Putamen (tissue), 1 donor: ENCODE results near the gene HDHD5.

Source experiments
- DNase-seq: peaks from one replicate; pipeline ENCODE4 v3.0.0-alpha.2; 2016; ENCODE audit warnings: low spot score

HDHD5 gene

DNA sequence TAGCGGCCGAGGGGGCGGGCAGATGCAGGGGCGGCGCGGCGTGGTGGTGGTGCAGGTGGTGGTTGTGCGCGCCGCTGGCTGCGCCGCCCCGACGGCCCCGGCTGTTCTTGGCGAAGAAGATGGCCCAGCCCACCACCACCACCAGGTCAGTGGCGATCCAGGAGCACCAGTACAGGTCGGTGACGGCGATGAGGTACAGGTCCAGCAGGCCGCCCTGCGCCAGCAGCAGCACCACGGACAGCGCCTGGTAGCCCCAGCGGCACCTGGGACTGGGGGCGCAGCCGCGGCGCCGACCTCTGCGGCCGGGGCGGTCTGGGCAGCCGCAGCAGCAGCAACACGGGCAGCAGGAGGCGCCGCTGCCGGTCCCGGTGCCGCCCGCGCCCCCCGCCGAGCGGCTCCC, 38.8 kb downstream of the HDHD5 start:
- no peak for DNase-seq

DNA sequence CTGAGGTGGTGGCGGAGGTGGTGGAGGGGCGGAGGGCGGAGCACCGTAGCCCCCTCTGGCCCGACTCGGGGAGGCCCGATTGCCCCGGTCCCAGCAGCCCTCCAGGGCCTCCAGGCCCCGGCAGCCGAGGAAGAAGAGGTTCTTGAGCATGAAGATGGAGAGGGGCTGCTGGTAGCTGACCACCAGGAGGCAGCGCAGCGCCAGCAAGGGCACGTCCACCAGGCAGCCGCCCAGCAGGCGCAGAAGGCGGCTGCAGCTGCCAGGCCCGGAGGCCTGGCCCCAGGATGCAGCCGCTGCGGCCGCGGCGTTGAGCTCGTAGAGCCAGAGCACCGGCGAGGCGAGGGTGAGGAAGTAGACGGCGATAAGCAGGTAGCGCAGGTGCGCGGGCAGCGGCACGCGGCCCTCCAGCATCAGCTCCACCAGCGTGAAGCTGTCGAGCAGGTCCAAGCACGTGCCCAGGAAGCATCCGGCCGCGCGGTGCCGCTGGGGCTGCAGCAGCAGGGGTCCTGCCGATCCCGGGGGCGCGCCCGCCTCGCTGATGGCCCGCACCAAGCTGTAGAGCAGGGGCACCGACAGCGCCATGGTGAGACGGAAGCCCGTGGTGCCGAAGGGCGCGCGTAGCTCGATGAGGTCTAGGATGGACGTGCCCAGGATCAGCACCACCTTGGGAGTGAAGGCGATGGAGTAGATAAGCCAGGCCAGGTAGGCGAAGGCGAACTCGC, 39.4 kb downstream of the HDHD5 start:
- no peak for DNase-seq

DNA sequence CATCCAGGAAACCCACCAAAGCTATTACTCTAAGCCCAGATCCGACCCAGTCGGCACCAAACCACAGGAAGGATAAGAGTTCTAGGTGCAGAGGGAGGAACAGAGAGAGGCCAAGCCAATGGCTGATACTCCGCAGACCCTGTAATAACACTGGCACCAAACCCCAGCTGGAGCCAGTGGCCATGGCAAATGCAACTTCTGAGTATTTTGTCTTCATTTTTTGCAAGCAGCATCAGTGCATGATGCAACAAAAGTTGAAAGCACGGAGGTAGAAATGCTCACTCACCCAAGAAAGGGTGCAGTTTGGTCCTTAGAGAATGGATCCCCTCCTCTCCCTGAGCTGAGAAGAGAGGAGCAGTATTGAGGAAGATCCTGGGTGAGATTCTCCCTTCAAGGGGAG, 40.7 kb downstream of the HDHD5 start:
- DNase-seq: no peak

DNA sequence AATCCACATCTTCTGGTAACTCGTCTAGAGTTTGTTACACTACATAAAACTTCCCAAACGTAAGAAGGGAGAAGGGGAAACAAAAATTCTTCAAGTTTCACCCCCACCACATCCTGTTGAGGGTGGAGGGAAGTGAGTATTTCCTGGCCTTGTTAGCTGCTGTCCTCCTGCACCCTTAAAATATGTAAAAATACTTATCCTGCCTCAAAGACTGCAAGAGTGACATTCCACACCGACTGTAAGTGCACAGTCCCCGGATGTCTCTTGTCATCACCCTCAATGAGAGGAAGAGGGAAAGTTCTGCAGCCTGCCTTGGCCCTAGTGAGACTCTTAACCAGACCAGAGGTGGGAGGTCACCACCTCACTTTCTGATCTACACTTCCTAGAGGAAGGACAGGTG, 41.2 kb downstream of the HDHD5 start:
- DNase-seq: no peak

DNA sequence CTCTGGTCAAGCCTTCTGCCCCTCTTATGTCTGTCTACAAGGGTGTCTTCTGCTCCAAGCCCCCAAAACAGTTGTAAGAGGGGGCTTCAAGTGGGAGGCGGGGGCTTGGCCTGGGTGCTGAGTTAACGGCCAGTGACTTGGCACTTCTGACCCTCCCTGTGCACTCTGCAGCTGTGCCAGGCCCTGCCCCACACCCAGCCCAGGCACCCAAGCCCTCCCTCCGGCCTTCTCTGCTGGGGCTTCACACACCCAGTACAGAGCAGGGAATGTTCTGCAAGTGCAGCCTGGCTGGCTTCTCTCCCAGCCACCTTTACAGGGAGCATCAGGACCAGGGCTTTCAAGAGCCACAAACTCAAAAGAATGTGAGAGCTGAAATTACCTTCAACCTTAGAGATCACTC, 41.7 kb downstream of the HDHD5 start:
- no peak for DNase-seq

DNA sequence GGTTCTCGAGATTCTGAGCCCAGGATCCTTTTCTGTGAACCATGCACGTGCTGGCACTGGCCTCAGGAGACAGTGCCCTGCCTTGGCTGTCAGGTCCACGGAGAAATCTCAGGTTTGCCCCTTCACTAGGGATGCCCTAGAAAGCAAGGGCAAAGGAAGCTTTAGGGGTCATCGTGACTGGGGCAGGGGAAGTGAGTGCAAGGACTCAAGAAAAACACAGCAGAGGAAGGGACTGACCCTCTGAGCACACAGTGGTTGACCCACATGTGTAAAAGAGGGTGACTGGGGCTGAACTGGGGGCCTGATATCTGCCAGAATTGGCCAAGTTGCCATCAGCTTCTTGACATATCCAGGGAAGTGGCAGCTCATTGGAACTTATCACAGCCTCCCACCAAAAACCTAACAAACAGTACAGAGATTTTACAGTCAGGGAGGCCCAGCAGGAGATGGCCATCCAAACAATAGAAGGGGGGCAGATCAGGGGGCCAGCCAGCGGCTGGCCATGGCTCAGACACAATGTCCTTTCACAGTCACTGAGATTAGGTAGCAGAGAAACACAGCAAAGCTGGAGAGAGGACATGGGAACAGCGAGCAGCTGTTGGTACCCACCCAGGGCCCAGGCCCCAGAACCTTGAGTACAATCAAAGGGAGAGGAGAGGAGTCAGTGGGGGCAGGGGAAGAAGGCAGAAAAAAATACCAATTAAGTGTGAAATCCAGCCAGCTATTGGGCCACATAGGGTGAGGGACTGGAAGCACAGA, 42.3 kb downstream of the HDHD5 start:
- DNase-seq: no peak

DNA sequence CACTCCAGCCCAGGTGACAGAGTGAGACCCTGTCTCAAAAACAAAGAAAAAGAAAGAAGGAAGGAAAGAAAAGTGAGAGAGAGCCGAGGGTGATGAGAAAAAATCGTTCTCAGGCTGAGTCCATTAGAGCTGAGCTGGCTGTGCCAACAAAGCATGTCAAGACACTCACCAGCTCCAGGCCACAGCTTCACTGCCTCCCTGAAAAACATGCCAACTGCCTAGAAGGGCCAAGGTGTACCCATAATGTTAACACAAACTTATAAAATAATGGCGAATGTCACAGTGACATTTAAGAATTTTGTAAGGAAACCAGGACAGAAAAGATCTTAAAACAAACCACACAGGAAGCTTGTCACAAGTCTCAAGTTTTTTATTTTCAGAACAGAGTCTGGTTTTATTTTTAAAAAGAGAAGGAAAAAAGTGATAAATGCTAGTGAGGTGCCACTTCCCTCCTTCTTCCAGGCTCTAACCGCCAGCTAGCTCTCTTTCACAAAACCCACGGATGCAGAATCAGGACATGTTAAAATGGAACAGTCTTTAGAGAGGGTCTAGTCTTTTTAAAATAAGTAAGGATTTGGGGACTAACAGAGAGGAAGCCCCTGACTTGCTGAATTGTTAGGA, 43.0 kb downstream of the HDHD5 start:
- DNase-seq: no peak

DNA sequence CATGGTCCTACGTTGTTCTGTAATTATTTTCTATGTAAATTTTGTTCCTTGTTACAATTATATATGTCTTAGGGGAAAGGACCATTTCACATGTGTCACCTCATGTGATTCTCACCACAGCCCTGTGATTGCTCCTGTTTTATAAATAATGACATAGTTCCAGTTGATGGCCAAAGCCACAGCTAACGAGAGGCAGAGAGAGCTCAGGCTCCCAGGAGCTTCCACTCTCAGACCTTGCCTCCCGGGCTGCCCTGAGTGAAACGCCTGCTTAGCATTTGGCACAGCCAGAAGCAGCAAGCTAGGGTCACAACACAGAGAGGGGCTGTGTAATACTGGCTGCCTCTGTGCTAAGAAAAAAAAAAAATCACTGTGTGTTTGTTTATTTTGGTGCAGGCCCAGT, 43.8 kb downstream of the HDHD5 start:
- DNase-seq: no peak

DNA sequence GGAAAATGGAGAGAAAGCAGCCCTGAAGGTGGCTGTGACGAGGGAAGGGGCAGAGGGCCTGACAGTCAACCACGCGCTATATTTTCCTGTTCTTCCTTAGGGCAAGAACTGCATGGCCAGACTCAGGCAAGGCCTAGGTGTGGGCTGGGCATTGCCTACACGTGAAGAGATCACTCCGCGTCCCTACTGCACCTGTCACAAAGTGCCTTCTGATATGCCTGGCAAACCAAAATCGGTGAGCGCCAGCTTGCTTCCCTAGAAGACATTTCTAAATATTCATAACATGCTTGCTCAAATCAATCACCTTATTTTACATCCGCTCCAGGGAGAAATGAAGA, 44.2 kb downstream of the HDHD5 start:
- no peak for DNase-seq

DNA sequence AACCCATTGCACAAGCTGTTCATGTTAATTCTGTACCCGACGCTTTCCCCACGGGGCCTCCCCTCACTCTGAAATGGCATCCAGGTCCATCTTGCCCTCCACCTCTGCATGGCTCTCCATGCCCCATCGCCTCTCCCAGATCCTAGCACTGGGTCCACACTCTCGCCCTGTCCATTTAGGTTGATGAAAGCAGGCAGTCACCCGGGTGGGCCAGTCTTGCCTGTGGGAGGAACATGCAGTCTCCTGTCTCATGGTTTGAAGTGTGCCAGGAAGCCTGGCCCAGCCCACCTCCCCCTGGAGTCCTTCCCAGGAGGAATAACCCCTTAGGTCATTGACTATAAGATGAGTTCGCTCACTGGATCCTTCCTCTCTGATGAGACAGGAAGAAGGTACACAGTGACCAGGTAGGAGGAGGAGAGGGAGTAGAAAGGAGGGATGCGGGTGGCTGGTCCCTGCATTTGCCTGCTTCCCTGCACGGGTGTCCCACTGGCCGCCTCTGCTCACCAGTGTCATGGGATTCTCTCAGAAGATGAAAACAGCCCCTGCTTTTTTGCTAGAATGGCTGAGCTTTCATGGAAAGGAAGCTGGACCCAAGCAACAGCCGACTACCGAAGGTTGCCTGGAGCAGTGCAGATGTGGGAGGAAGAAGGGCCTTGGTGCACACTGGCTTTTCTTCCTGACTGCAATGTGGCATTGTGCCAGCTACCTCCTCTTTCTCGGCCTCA, 44.7 kb downstream of the HDHD5 start:
- no peak for DNase-seq

DNA sequence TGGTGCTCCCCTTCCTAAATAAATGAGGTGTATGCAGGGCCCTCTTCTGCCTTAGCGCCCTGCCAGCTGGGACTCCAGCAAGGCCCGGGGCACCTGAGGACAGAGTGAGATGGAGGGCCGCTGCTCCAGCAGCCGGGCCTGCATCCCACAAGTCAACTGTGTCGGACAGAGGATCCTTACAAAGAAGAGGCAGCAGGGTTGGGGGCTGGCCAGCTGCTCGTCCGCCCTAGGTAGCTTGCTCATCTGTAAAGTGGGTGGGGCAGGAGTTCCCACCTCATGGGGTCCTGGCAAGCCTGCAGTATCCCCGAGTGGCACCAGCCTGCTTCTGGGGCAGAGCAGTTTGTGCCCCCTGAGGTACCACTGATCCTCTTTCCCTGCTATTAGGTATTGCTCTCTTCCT, 45.5 kb downstream of the HDHD5 start:
- no peak for DNase-seq

DNA sequence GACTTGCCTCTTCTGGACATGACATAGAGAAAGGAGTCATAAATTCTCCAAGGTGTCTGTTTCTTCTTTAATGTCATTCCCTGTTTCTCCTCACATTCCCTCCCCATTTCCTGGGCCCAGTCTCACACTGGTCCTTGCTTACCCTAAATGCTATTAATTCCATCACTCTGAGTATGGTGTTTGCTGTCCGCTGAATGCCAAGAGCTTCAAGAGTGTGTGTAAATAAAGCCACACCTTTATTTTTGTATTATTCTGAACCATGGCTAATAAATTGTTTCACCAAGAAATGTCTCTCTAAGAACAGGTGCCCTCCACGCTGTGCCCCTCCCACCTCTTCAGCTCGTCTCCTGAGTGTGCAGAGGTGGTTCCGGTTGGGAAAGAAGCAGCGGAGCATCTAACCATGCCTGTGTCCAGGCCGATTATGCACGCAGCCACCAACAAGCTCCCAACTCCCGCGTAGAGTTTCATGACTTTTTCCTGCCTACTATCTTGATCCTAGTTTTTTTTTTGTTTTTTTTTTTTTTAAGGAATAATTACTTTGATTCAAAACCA, 46.5 kb downstream of the HDHD5 start:
- no peak for DNase-seq

DNA sequence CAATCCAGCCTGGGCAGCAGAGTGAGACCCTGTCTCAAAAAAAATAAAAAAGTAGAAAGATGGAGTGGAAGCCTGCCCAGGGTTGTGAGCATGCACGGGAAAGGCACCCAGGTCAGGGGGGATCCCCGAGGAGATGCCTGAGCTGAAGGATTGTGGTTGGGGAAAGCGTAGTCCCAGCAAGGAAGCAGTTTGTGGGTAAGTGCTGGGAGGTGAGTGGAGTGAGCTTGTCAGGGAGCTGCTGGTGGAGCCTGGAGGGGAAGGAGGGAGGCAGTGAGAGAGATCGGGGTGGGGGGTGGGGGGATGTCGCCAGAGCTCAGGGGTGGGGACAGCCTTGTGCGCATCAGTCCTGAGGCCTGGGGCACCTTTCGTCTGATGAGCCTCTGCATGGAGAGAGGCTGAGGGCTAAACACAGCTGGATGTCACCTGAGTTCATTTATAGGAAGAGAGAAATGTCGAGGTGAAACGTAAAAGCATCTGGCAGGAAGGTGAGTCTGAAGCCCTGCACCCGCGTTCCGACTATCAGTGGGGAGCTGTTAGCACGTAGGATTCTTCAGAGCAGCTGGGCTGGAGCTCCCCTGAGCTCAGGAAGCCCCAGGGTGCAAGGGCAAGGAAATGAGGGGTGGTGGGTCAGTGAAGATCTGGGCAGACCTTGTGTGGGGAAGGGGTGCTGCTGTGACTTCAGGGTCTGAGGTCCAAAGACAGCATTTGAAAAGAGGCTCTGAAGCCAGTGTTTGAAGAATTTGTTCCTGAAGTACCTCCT, 48.1 kb downstream of the HDHD5 start:
- DNase-seq: no peak

DNA sequence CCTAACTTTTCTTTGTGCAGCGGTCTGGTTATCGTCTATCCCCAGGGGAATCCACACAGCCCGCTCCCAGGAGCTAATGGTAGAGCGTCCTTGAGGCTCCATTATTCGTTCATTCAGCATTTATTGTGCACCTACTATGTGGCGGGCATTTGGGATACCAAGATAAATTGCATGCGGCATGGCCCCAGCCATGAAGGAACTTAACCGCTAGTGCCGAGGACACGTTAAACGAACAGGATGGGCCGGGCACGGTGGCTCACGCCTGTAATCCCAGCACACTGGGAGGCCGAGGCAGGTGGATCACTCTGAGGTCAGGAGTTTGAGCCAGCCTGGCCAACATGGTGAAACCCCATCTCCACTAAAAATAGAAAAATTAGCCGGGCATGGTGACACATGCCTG, 49.1 kb downstream of the HDHD5 start:
- DNase-seq: no peak

DNA sequence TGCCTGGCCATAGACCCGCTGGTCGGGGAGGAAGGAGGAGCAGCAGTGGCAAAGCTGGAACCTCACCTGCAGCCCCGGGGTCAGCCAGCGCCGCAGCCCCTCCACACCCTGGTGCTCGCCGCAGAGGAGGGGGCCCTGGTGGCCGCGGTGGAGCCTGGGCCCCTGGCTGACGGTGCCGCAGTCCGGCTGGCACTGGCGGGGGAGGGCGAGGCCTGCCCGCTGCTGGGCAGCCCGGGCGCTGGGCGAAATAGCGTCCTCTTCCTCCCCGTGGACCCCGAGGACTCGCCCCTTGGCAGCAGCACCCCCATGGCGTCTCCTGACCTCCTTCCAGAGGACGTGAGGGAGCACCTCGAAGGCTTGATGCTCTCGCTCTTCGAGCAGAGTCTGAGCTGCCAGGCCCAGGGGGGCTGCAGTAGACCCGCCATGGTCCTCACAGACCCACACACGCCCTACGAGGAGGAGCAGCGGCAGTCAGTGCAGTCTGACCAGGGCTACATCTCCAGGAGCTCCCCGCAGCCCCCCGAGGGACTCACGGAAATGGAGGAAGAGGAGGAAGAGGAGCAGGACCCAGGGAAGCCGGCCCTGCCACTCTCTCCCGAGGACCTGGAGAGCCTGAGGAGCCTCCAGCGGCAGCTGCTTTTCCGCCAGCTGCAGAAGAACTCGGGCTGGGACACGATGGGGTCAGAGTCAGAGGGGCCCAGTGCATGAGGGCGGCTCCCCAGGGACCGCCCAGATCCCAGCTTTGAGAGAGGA, 49.8 kb downstream of the HDHD5 start:
- no peak for DNase-seq

DNA sequence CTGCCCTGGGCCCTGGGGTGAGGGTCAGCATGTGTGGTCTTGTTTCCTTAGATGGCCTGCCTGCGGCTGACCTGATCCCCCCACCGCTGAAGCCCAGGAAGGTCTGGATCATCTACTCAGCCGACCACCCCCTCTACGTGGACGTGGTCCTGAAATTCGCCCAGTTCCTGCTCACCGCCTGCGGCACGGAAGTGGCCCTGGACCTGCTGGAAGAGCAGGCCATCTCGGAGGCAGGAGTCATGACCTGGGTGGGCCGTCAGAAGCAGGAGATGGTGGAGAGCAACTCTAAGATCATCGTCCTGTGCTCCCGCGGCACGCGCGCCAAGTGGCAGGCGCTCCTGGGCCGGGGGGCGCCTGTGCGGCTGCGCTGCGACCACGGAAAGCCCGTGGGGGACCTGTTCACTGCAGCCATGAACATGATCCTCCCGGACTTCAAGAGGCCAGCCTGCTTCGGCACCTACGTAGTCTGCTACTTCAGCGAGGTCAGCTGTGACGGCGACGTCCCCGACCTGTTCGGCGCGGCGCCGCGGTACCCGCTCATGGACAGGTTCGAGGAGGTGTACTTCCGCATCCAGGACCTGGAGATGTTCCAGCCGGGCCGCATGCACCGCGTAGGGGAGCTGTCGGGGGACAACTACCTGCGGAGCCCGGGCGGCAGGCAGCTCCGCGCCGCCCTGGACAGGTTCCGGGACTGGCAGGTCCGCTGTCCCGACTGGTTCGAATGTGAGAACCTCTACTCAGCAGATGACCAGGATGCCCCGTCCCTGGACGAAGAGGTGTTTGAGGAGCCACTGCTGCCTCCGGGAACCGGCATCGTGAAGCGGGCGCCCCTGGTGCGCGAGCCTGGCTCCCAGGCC, 50.6 kb downstream of the HDHD5 start:
- no peak for DNase-seq

DNA sequence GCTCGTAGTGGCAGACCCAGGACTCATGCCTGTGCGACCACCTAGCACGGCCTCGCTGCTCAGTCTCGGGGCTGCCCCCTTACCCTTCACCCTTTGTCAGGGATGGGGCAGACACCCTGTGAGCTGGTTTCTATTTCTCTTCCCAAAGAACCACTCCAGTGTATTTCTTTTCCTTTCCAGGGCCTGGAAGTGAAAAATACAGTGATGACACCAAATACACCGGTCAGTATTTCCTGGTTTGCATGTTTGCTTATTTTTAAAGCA, 51.6 kb downstream of the HDHD5 start:
- no peak for DNase-seq

DNA sequence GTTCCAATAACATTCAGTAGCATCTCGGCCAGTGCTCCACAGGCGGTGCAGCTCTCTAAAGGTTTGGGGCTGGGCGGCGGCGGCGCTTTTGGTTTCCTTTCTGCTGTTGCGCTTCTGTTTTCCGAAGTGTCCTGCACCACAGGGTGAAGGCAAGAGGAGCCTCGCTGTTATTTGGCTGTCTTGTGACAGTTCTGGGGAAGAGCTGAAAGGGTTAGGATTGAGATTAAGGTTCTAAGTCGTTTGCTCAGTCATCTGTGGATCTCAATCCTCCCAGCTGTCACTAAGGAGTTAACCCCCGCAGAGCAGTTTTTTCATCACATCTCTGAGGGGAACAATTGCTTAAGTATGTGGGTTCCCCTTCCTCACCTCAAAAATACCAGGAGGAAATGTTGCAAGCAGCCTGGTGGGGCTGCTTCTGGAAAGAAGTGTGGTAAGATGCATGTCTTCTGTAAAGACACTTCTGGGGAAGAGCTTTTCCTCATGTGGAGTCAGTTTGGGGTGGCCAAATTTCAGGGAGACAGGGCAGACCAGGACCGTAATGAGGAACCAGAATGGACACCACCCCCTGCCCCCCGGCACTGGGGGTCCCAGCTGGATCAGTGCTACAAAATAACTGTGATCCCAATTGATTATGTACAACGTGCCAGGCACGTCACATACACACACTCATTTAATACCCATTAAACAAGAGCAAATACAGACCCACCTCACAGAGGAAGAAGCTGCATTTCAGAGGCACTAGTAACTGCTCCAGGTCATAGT, 52.1 kb downstream of the HDHD5 start:
- no peak for DNase-seq

DNA sequence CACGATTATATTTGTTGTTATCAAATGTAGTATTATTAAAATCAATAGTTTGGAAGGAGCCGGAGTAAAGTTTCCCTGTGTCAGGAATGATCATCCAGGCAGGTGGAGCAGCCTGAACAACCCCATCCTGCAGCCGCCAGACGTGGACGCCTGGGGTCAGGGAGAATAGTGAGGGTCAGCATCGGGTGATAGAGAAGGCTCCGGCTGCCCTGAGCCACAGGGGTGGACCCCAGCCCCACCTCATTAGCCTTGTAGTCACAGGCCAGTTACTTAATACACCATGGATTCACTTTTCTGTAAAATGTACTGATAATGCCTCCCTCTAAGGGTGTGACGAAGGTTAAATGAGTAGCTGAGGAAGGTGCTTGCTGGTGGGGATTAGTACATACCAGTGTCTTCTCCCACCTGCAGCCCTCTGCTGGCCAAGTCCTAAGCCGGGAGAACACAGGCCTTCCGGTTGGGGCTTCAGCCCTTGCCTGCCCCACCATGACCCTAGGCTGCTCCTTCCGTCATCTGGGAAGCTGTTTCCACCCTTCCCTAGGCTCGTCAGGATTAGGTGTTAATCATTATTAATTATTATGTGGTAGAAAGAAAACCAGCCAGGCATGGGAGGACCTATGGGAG, 52.8 kb downstream of the HDHD5 start:
- DNase-seq: no peak
